Measurements from ENCODE around the gene USB1. TPM values are rescaled to one million over a fixed set of nuclear protein-coding genes. Genes with fewer than 3 reads are reported as not detected.

The USB1 gene
- polyA plus RNA-seq, 2 of the 4 experiments (the other 2 are of a cell fraction), result 88.8 to 143 TPM

DNA sequence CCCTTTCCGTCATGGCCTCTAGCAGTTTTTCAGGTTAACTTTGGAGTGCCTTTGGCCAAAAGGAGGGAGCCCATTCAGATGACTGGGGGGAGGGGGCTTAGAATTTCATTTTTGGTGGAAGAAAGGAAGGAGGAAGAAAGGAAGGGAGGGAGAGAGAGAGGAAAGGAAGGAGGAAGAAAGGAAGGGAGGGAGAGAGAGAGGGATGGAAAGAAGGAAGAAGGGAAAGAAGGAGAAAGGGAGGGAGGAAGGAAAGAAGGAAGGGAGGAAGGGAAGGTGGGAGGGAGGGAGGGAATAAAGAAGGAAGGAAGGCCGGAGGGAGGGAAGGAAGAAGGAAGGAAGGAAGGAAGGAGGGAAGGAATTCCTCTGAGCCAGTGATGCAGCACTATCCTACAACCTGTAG lies 50.1 kb downstream of the USB1 start:
- CTCF ChIA-PET, result interaction anchor here (1.0 kb wide), 1 partner anchor 142 kb away, joined by 3 read pairs; no protein-coding TSS in a partner anchor
- POLR2A ChIA-PET, result no interaction called here
- no peak overlapping the region for H3K4me2 ChIP-seq
- H3K27ac ChIP-seq, result no peak overlapping the region
- no peak for DNase-seq (ENCODE audit: low read depth in 1 of 2, low spot score in 1 of 2)
- no peak for ATAC-seq
- TF ChIP-seq, protein P1, sequence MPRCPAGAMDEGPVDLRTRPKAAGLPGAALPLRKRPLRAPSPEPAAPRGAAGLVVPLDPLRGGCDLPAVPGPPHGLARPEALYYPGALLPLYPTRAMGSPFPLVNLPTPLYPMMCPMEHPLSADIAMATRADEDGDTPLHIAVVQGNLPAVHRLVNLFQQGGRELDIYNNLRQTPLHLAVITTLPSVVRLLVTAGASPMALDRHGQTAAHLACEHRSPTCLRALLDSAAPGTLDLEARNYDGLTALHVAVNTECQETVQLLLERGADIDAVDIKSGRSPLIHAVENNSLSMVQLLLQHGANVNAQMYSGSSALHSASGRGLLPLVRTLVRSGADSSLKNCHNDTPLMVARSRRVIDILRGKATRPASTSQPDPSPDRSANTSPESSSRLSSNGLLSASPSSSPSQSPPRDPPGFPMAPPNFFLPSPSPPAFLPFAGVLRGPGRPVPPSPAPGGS (IDR thresholded peaks at IDR 0.05), result no peak
- TF ChIP-seq NR3C1 (IDR thresholded peaks at IDR 0.05), result no peak
- no peak for TF ChIP-seq CHD4 (IDR thresholded peaks at IDR 0.05; ENCODE audit: borderline replicate concordance)
- no peak for TF ChIP-seq FOSL2 (IDR thresholded peaks at IDR 0.05)
- TF ChIP-seq FOSL2 (CRISPR knock-in tag; IDR thresholded peaks at IDR 0.05), result no peak
- TF ChIP-seq EHF (CRISPR knock-in tag; IDR thresholded peaks at IDR 0.05), result no peak
- no peak for TF ChIP-seq JUN (IDR thresholded peaks at IDR 0.05)
- no peak for TF ChIP-seq CBX8 (IDR thresholded peaks at IDR 0.05)
- TF ChIP-seq RAD21 (conservative IDR thresholded peaks at IDR 0.05 in 1 of 2, IDR thresholded peaks at IDR 0.05 in 1 of 2), result no peak
- TF ChIP-seq RCOR1 (IDR thresholded peaks at IDR 0.05; ENCODE audit: low read depth, low read length), result no peak
- no peak for TF ChIP-seq ELK1 (IDR thresholded peaks at IDR 0.05; ENCODE audit: low read depth, low read length)
- no peak for TF ChIP-seq ZFP36 (IDR thresholded peaks at IDR 0.05; ENCODE audit: borderline replicate concordance, partially characterized antibody)
- no peak for TF ChIP-seq SREBF2 (IDR thresholded peaks at IDR 0.05)
- no peak for TF ChIP-seq USF2 (IDR thresholded peaks at IDR 0.05)
- no peak for TF ChIP-seq CHD2 (IDR thresholded peaks at IDR 0.05; ENCODE audit: low read length, partially characterized antibody)
- TF ChIP-seq, protein P2, sequence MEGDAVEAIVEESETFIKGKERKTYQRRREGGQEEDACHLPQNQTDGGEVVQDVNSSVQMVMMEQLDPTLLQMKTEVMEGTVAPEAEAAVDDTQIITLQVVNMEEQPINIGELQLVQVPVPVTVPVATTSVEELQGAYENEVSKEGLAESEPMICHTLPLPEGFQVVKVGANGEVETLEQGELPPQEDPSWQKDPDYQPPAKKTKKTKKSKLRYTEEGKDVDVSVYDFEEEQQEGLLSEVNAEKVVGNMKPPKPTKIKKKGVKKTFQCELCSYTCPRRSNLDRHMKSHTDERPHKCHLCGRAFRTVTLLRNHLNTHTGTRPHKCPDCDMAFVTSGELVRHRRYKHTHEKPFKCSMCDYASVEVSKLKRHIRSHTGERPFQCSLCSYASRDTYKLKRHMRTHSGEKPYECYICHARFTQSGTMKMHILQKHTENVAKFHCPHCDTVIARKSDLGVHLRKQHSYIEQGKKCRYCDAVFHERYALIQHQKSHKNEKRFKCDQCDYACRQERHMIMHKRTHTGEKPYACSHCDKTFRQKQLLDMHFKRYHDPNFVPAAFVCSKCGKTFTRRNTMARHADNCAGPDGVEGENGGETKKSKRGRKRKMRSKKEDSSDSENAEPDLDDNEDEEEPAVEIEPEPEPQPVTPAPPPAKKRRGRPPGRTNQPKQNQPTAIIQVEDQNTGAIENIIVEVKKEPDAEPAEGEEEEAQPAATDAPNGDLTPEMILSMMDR (IDR thresholded peaks at IDR 0.05), result no peak
- no peak for TF ChIP-seq HDAC2 (IDR thresholded peaks at IDR 0.05)
- TF ChIP-seq HOXB5 (CRISPR knock-in tag; IDR thresholded peaks at IDR 0.05), result no peak
- no peak for TF ChIP-seq TFCP2L1 (CRISPR knock-in tag; IDR thresholded peaks at IDR 0.05)
- TF ChIP-seq CBX2 (IDR thresholded peaks at IDR 0.05; ENCODE audit: borderline replicate concordance, low read depth), result no peak
- no peak for TF ChIP-seq EHMT2 (IDR thresholded peaks at IDR 0.05; ENCODE audit: low read depth)
- H3K4me1 ChIP-seq, result no peaks in the 10 kb centered on the region
- 69% methylated on average over 2 of the region's 2 CpGs for WGBS (ENCODE audit: missing lambda C conversion rate)
- H3K9me3 ChIP-seq, result no peaks in the 10 kb centered on the region
- FAIRE-seq, result no peak
- H3K4me3 ChIP-seq, result no peak overlapping the region

DNA sequence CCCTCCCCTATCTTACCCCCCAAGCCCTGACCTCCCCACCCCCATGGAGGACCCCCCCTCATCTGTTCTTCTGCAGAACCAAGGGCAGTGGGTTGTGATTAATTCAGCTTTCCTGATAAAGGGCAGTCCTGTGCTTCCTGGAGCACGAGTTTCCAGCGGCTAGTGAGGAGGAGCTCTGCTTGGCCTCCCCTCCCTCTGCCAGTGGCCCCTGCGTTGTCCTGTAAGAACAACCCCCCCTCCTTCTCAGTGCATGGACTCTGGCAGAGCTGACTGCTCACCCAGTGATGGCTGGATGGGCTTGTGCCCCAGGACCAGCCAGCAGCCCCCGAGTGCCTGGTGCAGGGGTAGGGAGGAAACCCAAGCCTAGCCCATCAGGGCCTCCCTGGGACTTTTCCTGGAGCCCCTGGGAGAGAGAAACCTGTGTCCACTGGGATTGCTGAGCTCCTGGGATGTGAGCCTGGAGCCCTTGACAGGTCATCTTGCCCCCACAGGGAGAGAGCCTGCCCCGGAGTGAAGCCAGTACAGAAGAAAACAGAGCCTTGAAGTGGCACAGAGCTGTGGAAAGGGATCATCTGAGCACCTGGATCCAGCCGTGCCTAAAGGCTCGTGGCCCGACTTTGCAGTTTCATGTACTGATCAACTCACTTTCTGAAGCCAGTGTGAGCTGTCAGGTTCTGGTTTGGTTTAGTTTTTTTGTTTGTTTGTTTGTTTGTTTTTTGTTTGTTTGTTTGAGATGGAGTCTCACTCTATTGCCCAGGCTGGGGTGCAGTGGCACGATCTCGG lies 50.8 kb downstream of the USB1 start:
- Histone ChIP-seq H3K4me1 (no peaks in the 10 kb centered on the region), H3K4me3 (no peak overlapping the region), H3K4me2 (no peak overlapping the region), H3K9me3 (no peaks in the 10 kb centered on the region), H3K27ac (no peak overlapping the region)
- no peak for ATAC-seq
- no peak for DNase-seq (ENCODE audit: low read depth in 1 of 2, low spot score in 1 of 2)
- TF ChIP-seq EP300 (IDR thresholded peaks at IDR 0.05) (no peak), HES2 (IDR thresholded peaks at IDR 0.05) (no peak), SREBF2 (IDR thresholded peaks at IDR 0.05) (no peak), MYC (IDR thresholded peaks at IDR 0.05; ENCODE audit: borderline replicate concordance, low read length) (no peak), RCOR1 (IDR thresholded peaks at IDR 0.05; ENCODE audit: low read depth, low read length) (no peak), ZC3H11A (IDR thresholded peaks at IDR 0.05) (no peak), NPAS2 (CRISPR knock-in tag; IDR thresholded peaks at IDR 0.05; ENCODE audit: borderline replicate concordance) (no peak), ESRRA (IDR thresholded peaks at IDR 0.05; ENCODE audit: borderline replicate concordance, low read length) (no peak), TFCP2L1 (CRISPR knock-in tag; IDR thresholded peaks at IDR 0.05) (no peak), POLR2AphosphoS2 (conservative IDR thresholded peaks at IDR 0.05; ENCODE audit: low read length) (no peak), HOXA7 (CRISPR knock-in tag; IDR thresholded peaks at IDR 0.05) (no peak), ZSCAN20 (CRISPR knock-in tag; IDR thresholded peaks at IDR 0.05) (no peak), PHF8 (IDR thresholded peaks at IDR 0.05; ENCODE audit: borderline replicate concordance, low read depth) (no peak), CEBPB (IDR thresholded peaks at IDR 0.05) (no peak), ZNF302 (CRISPR knock-in tag; IDR thresholded peaks at IDR 0.05) (no peak)
- TF ChIP-seq, protein P3, sequence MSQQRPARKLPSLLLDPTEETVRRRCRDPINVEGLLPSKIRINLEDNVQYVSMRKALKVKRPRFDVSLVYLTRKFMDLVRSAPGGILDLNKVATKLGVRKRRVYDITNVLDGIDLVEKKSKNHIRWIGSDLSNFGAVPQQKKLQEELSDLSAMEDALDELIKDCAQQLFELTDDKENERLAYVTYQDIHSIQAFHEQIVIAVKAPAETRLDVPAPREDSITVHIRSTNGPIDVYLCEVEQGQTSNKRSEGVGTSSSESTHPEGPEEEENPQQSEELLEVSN (IDR thresholded peaks at IDR 0.05; ENCODE audit: borderline replicate concordance, low read depth), result no peak
- WGBS (ENCODE audit: missing lambda C conversion rate), result 75% methylated on average over 6 of the region's 10 CpGs
- ChIA-PET POLR2A (no interaction called here), CTCF (interaction anchor here (1.0 to 1.6 kb wide), 2 partner anchors 46 to 142 kb away, joined by 3 to 5 read pairs; no protein-coding TSS in a partner anchor)
- FAIRE-seq, result no peak
